Kasumi-1 (cell line): Measurements from ENCODE around the gene THBS2.
"Not testable (repeated sequence)": the region's sequence is repeated elsewhere in the genome, so short reads cannot be mapped to it uniquely, and the experiment has no call there.

Experiments
- DNase-seq, 2 experiments: peaks; one replicate each; lab custom pipeline; 2025; lab: John Stamatoyannopoulos, UW

The THBS2 gene

GRCh38 chr6:169210611-169211010 lies 43.0 kb downstream of the THBS2 start:
- DNase-seq: no peak

DNA sequence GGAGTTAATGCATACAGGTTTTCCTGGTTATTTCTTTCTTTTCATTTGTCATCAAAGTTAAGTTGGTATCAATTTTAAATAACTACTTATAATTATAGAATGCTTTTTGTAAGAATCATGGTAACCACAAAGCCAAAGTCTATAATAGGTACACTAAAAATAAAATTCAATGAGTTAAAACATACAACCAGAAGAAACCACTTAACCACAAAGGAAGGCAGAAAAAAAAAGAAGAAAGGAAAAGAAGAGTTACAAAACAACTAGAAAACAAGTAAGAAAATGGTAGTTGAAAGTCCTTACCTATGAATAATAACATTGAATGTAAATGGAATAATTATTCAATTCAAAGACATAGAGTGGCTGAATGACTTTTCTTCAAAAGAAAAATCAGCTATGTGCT lies 45.6 kb downstream of the THBS2 start:
- no peak for DNase-seq

DNA sequence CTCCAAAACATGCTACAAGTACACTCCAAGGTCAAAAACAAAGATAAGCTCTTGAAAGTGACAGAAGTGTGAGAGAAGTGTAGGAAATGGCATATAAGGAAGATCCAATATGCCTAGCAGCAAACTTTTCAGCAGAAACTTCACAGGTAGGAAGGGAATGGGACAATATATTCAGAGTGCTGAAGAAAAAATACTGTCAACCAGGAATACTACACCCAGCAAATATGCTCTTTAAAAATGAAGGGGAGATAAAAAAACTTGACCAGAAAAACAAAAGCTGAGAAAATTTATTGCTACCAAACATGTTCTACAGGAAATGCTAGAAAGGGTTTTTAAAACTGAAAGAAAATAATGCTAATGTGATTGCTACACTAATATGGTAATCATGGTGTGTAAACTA lies 46.2 kb downstream of the THBS2 start:
- DNase-seq: no peak

GRCh38 chr6:169205176-169206160 lies 48.2 kb downstream of the THBS2 start:
- DNase-seq: no peak

GRCh38 chr6:169204167-169204566 lies 49.5 kb downstream of the THBS2 start:
- DNase-seq: no peak

DNA sequence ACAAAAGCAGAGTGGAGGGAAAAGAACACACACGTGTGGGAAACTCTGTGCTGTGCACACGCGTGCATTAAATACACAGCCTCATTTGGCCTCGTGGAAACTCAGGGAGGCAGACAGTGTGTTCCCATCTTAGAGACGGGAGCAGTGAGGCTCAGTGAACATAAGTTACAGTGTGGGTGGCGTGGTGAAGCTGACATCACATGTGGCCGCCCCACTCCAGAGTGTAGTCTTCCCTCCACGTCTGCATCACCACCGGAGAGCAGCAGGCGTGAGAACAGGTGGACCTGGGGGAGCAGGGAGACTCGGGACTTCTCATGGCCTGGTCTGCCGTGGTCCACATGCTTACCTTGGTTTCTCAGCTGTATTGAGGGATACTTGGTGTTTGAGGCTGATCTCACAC lies 51.7 kb downstream of the THBS2 start:
- DNase-seq: no peak

DNA sequence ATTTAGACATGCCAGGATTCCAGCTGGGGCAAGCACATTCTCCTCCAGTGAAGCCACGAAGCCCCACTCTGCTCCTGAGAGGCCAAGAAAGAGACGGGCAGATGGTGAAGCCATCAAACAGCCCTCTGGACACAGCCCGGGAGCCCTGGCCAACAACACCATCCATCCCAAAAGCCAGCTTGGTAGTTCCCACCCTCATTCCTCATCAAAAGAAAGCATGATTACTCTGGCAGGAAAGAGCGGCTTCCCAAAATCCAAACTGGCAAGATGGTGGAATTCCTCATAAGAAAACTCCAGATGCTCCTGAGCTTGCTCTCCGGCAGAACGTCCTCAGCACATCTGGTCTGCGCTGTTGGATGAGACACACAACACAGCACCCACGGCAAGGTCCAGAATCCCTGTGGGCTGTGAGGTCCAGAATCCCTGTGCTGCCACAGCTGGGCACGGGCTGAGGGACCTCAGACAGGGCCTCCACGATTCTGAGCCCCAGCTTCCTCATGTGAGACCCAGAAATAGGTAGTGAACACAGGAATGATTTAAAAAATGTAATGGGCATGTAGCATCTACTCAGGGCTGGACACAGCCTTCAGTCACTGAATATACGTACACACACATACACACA lies 52.6 kb downstream of the THBS2 start:
- DNase-seq: no peak

GRCh38 chr6:169199625-169200335 lies 53.9 kb downstream of the THBS2 start:
- DNase-seq: no peak

GRCh38 chr6:169198885-169199284 lies 54.8 kb downstream of the THBS2 start:
- no peak for DNase-seq

- DNase-seq: not testable (repeated sequence)
Observed at GRCh38 chr6:169197929-169198328, 55.7 kb downstream of the THBS2 start.

DNA sequence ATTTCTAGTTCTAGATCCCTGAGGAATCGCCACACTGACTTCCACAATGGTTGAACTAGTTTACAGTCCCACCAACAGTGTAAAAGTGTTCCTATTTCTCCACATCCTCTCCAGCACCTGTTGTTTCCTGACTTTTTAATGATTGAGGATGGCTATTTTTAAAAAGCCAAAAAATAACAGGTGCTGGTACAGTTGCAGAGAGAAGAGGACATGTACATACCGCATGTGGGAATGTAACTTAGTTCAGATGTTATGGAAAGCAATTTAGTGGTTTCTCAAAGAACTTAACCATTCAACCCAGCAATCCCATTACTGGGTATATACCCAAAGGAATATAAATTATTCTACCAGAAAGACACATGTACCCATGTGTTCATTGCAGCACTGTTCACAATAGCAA lies 57.4 kb downstream of the THBS2 start:
- not testable (repeated sequence) for DNase-seq

- no peak for DNase-seq
Observed at GRCh38 chr6:169194737-169195136, 58.9 kb downstream of the THBS2 start.

GRCh38 chr6:169190970-169191369 lies 62.7 kb downstream of the THBS2 start:
- no peak for DNase-seq

DNA sequence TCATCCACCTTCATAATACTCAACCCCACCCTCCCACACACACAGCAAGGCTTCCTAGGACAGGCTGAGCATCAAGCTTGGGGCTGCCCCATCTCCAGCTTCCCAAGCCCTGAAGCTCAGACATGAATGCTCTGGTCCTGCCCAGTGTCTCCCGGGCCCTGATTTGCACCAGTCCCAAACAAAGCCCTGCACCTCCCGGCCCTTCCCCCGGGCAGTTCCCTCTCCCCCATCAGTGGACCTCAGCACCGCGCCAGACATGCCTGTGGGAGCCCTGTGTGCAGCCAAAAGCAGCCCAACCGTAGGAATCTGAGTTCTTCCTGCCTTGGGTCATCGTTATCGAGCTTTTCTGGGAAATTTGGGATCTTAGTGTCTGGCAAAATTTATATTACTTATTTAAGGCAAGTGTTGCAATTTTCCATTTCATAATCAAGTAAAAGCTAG lies 63.5 kb downstream of the THBS2 start:
- no peak for DNase-seq

GRCh38 chr6:169189686-169190085 lies 64.0 kb downstream of the THBS2 start:
- DNase-seq: no peak

DNA sequence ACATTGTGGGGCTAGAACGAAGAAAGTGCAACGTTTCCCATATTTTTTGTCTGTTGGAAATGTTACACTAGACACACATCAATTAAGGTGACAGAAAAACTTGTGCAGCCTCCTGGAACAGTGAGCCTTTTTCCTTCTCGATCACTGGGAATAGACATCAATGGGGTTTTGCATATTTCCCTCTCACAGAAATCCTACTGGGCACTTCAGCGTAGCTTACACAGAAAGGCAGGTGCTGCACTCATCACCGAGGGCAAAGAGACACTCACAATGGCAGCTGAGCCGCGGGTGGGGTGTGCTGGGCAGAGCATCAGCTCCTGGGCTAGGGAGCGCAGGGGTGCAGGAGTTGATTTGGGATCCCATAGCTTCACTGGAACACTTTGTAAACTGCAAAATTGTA lies 64.5 kb downstream of the THBS2 start:
- DNase-seq: no peak

DNA sequence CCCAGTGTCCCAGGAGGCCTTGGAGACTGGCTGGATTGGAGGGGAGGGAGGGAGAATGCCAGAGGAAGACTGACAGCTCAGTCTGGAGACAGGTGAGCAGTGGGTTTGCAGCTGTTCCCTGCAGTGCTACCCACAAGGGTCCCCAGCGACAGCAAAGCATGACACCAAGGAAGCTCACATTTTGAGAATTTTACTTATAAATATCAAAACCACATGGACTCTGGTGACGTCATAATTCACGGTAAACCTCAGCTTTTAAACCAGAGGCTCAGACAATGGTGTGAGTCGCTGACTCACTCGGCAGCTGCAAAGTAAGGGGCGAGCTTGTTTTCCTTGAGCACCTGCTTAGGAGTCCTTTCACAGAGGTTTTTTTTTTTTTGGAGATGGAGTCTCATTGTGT lies 65.2 kb downstream of the THBS2 start:
- no peak for DNase-seq

GRCh38 chr6:169188051-169188470 lies 65.6 kb downstream of the THBS2 start:
- DNase-seq: no peak

DNA sequence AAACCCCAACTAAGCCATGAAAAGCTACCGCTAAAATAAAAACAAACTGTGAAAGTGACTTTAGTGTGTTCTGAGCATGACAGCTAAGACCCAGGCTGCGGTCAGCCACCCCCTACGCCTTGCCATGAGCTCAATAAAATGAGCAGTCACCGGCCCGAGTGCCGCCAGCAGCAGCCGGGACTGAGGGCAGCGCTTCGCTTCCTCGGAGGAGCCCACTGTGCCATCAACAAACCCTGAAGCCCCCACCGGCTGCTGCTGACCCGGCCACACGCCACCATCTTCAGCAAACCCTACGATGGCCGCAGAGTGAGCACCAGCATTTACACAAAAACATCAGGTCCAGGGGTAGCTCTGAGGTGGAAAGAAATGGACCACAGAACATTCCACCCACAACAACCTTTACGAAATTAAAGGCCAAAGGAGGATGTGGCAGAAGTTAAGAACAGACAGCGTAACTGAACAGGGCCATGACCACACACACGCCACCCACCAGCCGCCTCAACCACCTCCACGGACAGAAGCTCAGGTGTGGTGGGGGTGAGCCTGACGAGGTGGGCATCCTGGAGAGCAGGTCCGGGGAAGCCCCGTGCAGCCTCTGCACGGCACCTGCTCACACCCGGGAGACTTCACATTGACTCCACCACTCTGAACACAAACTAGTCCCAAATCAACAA lies 67.0 kb downstream of the THBS2 start:
- no peak for DNase-seq

- no peak for DNase-seq
Observed at GRCh38 chr6:169185692-169186485, 67.8 kb downstream of the THBS2 start.

DNA sequence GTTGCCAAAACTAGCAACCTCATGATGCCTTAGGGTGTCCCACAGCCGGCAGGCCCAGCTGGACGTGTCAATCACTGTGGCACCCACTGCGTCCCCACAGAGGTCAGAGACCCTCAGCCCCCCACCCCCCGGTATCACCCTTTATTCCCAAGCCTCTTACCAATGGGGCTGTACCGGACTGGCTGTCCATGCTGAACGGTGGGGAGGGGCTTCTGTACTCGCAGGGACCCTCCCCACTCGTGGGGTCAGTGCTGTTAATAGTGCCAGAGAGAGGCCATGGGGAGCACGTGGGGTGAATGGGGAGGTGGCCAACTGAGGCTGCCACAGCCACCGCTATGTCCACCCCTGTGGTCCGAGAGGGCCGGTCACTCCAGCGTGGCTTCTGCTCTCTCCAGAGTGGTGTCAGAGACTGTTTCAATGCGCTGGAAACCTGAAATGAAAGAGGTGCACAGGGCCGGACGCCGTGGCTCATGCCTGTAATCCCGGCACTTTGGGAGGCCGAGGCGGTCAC lies 68.6 kb downstream of the THBS2 start:
- no peak for DNase-seq
